Measurements from ENCODE around the gene HOXB9. TPM values are rescaled to one million over a fixed set of nuclear protein-coding genes. Genes with fewer than 3 reads are reported as not detected.

HOXB9 gene
- total RNA-seq, 2 experiments from 2014 or later = not detected

DNA sequence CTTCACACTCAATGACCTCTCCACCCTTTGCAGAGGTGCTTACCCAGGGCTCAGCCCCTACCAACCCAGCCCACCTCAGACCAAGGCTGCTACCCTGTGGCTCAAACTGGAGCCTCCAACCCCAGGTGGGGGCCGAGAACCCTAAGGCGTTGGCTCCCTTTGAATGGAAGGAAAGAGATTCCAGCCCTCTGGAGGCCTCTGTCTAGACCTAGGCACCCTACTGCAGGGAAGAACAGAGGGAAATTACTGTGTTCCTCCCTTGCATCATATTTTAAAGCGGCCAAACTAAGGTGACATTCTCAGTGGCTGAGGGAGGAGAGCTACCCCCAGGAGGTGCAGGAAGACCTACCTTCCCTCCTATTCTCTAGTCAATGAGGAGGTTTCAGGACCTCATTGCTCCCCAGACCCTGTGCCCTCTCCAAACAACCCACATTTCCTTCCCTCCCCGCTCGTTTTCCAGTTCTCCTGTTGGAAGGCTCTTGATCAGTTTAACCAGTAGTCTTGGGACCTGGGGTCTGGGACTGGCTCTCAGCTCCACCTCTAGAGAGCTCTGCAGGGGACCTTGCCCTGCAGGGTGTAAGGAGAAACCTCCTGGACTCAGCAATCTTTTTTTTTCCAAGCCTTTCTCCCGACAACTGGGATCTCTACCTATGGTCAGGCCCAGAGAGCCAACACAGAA, 5.6 kb downstream of the HOXB9 start:
- Histone ChIP-seq H3K9me3 (ENCODE audit: low read length) (no peaks in the 10 kb centered on the region), H4K20me1 (ENCODE audit: insufficient read depth, low read length) (no peaks in the 10 kb centered on the region), H3K4me1 (ENCODE audit: insufficient read depth, low read length, poor library complexity, severe bottlenecking) (no peaks in the 10 kb centered on the region), H3K79me2 (ENCODE audit: insufficient read depth, low read depth, low read length) (no peaks in the 10 kb centered on the region), H3K4me3 (ENCODE audit: low read depth, low read length, poor library complexity, severe bottlenecking) (no peak overlapping the region), H3K9me2 (ENCODE audit: insufficient read depth, low read length) (no peaks in the 10 kb centered on the region), H2AFZ (ENCODE audit: low read length) (no peak overlapping the region), H3K36me3 (ENCODE audit: insufficient read depth, low read length) (no peaks in the 10 kb centered on the region), H3K27ac (ENCODE audit: low read depth, low read length, poor library complexity, severe bottlenecking) (no peak overlapping the region), H3K4me2 (ENCODE audit: low read length) (no peak overlapping the region)
- intact Hi-C loops (cut with micrococcal nuclease; ENCODE audit: unreplicated experiment) = no loop called here
- ChIA-PET POLR2A (no interaction called here), CTCF (ENCODE audit: unreplicated experiment) (no interaction called here)
- no peak for DNase-seq (ENCODE audit: low spot score)
- no TSS peak for BruUV-seq (replicated peaks)
- no peak for TF ChIP-seq EZH2phosphoT487 (IDR thresholded peaks at IDR 0.05; ENCODE audit: borderline replicate concordance, low read depth, low read length)
- TF ChIP-seq, protein P1, sequence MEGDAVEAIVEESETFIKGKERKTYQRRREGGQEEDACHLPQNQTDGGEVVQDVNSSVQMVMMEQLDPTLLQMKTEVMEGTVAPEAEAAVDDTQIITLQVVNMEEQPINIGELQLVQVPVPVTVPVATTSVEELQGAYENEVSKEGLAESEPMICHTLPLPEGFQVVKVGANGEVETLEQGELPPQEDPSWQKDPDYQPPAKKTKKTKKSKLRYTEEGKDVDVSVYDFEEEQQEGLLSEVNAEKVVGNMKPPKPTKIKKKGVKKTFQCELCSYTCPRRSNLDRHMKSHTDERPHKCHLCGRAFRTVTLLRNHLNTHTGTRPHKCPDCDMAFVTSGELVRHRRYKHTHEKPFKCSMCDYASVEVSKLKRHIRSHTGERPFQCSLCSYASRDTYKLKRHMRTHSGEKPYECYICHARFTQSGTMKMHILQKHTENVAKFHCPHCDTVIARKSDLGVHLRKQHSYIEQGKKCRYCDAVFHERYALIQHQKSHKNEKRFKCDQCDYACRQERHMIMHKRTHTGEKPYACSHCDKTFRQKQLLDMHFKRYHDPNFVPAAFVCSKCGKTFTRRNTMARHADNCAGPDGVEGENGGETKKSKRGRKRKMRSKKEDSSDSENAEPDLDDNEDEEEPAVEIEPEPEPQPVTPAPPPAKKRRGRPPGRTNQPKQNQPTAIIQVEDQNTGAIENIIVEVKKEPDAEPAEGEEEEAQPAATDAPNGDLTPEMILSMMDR (conservative IDR thresholded peaks at IDR 0.05; ENCODE audit: low read length) = no peak

DNA sequence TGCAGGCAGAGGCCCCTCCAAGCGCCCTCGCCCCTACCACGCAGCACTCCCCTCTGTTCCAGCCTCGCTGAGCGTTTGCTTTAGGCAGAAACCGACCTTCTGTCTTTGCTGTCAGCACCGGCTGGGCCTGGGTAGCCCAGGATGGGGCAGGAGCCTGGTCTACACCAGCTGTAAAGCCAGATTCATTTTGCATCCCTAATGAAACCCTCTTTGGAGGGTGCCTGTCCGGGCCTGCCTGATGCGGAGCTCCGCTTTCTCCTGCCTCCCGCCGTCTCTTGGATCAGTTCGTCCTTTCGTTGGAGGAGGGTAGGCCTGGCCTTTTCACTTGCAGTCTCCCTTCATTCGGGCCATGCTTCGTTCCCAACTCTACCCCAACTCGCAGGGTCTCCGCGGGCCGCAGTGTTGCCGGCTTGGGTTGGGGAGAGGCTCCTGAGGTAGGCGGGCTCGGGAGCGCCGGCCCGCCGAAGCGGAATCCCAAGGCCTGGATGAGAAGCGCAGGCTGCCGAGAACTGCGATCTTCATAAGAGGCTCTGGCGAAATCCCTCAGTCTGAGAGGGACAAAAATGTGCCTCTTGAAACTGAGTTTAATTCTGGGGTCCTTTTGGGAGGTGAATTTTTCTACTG, 6.2 kb downstream of the HOXB9 start:
- BruUV-seq (replicated peaks) = no TSS peak
- CTCF ChIA-PET (ENCODE audit: unreplicated experiment) = no interaction called here

More for the DNA sequence above, 6.2 kb downstream of the HOXB9 start:
- H3K4me1 ChIP-seq (ENCODE audit: insufficient read depth, low read length, poor library complexity, severe bottlenecking) = no peaks in the 10 kb centered on the region
- no peak overlapping the region for H2AFZ ChIP-seq (ENCODE audit: low read length)
- H3K4me3 ChIP-seq (ENCODE audit: low read depth, low read length, poor library complexity, severe bottlenecking) = no peak overlapping the region
- no peak for TF ChIP-seq EZH2phosphoT487 (IDR thresholded peaks at IDR 0.05; ENCODE audit: borderline replicate concordance, low read depth, low read length)
- TF ChIP-seq, protein P1 (conservative IDR thresholded peaks at IDR 0.05; ENCODE audit: low read length) = no peak
- H3K79me2 ChIP-seq (ENCODE audit: insufficient read depth, low read depth, low read length) = no peaks in the 10 kb centered on the region
- no peak for DNase-seq (ENCODE audit: low spot score)
- POLR2A ChIA-PET = no interaction called here
- H3K9me3 ChIP-seq (ENCODE audit: low read length) = no peaks in the 10 kb centered on the region
- H3K4me2 ChIP-seq (ENCODE audit: low read length) = no peak overlapping the region
- intact Hi-C loops (cut with micrococcal nuclease; ENCODE audit: unreplicated experiment) = loop anchor here (5.0 kb wide), 1 partner anchor 593 kb away; no protein-coding TSS in a partner anchor
- H3K36me3 ChIP-seq (ENCODE audit: insufficient read depth, low read length) = no peaks in the 10 kb centered on the region
- H3K9me2 ChIP-seq (ENCODE audit: insufficient read depth, low read length) = no peaks in the 10 kb centered on the region
- H3K27ac ChIP-seq (ENCODE audit: low read depth, low read length, poor library complexity, severe bottlenecking) = no peak overlapping the region
- H4K20me1 ChIP-seq (ENCODE audit: insufficient read depth, low read length) = no peaks in the 10 kb centered on the region
